HG03060 (cell line): Measurements from ENCODE around the gene ITPK1.

Experiments
- ATAC-seq: cut with Tn5 transposase; IDR thresholded peaks from one replicate; pipeline ENCODE4 v1.9.1; 2021; ENCODE audit warnings: low read depth, moderate number of reproducible peaks; ENCODE audit not compliant: unreplicated experiment

ITPK1 gene

DNA sequence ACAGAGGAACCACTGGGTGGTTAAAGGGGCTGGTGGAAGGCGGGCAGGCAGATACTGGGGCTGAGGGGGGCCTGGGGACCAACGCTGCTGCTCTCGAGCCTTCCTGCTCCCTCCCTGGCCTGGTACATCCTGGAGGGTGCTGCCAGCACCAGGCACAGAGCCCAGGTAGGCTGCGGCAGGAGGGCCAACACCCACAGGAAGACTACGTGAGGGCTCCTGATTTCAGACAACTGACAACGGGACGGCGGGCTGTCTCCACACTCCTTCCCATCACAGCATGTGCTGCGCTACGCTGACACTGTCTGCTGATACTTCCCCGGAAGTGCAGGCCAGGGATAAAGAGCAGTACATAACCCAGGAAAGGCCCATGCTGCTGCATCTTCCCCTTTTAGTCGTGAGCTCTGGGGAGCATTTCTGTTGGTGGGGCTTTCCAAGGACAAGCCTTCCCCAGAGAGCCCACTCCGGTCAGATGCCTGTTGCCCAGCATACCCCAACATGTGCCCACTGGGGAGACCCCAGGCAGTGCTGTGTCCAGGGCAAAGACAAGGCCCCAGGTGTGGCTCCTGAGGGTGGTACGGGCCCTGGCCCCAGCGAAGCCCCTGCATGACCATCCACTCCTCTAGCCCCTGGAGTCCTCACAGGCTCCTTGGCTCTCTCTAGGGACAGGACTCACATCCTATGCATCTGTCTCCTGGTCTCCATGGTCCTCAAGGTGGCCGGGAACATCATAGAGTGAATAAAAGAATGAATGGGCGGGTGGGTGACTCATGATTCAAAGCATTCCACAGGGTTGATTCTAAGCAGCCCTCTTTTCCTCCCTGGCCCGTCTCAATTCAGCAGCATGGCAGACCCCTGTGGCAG lies 154.8 kb downstream of the ITPK1 start:
- no peak for ATAC-seq

DNA sequence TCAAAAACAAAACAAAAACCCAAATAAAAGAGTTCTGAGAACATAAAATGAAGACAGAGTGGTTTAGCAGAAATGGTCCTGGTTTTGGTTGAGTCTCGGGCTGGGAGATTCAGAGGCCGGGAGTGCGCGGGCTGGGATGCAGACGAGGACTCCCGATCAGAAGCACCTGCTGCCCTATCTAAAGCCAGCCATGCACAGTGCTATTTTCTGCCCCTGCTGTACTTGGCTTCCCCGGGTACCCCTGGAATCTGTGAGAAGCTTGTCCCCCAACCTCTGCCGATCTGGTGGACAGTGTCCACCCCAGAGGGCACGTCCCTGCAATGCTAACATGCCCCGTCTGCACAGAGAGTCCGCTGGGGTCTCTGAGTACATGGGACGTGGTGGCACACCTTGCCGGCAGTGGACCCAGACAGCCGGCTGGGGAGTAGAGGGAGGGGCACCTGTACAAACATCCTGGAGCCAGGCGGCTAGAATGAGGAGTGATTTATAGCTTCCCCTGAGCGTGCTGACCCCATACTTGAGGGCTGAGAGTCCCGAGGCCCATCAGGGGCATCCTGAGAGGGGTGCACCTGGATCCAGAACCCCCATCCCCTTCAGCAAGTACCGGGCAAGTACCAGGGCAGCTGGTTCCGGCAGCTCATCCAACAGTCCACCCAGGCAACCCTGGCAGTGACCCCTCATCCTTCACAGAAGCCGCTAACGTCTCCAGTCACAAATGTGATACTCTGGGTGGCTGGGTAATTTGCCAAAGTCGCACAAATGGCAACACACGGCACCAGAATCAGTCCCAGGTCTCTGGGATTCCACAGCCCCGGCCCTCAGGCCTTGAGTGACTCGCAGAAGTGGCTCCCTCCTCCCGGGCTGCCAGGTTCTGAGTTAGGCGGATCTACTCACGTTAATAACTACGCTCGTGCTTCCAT lies 155.7 kb downstream of the ITPK1 start:
- ATAC-seq, result no peak

DNA sequence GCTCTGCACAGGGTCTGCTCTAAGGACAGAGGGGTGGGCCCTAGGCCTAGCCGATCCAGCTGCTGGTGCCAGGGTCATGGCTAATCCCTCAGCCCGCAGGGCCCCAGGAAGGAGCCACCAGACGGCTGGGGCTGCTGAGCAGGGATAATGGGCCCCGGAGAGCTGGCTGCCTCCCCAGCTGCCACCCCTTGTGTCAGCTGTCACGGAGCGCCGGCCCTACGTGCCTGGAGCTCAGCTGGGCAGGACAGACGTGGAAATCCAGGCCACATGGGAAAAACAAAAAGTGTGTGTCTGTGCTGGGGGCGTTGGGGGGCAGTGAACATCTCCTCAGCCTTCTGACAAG lies 156.6 kb downstream of the ITPK1 start:
- no peak for ATAC-seq

- ATAC-seq, result no peak
Measured at GRCh38 chr14:92958373-92959188, 157.1 kb downstream of the ITPK1 start.

DNA sequence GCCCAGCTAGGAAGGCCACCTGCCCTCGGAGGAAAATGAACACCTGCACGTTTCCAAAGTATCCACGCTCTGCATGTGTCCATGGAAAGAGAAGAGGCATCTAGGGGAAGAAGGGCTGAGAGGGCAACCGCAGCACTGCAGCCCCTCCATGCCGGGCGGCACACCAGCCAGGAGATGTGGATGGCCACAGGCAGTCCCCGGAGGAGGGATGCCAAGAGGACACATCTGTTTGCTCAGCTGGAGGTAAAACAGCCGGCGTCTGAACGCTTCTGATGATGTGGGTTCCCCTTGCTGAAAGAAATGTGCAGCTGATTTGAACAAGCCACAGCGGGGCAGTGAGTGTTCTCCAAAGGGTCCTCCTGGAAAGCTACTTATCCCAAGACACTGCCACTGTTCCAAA lies 158.8 kb downstream of the ITPK1 start:
- ATAC-seq, result no peak

DNA sequence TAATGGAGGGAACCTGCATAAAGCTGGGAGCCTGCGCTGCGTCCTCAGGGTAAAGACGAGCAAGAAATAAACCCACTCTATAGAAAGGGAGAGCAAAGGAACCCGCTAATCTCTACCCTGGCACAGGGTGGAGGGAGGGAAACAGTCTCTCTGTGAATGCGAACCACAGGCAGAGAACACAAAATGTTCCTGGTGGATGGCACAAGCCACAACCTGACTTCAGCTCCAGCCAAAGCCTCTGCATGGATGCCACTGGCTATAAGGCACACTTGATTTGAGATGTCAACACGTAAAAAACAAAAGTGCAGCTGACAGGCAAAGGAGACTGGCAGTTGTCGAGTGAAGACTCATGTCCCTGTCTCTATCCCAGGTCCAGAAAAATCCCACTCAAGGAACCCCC lies 160.3 kb downstream of the ITPK1 start:
- ATAC-seq, result no peak

- ATAC-seq, result no peak
Measured at GRCh38 chr14:92954933-92955332, 160.8 kb downstream of the ITPK1 start.

DNA sequence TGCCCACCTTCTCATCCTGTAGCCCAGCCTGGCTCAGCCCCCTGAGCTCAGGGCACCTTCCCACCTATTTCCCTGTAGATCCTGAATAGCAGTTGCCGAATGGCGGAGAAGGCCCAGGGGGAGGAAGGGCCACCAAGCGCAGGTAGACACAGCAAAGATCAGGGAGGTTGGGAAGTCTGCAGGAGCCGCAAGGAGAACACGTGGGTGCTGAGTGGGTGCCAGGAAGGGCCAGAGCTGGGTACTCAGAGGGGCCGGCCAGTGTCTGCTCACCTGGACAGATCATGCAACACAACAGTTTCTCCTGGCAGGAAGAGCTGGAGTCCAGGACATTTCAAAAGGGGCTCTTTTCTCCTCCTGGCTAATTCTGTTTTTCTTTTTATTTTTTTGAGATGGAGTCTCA lies 162.2 kb downstream of the ITPK1 start:
- ATAC-seq, result no peak

DNA sequence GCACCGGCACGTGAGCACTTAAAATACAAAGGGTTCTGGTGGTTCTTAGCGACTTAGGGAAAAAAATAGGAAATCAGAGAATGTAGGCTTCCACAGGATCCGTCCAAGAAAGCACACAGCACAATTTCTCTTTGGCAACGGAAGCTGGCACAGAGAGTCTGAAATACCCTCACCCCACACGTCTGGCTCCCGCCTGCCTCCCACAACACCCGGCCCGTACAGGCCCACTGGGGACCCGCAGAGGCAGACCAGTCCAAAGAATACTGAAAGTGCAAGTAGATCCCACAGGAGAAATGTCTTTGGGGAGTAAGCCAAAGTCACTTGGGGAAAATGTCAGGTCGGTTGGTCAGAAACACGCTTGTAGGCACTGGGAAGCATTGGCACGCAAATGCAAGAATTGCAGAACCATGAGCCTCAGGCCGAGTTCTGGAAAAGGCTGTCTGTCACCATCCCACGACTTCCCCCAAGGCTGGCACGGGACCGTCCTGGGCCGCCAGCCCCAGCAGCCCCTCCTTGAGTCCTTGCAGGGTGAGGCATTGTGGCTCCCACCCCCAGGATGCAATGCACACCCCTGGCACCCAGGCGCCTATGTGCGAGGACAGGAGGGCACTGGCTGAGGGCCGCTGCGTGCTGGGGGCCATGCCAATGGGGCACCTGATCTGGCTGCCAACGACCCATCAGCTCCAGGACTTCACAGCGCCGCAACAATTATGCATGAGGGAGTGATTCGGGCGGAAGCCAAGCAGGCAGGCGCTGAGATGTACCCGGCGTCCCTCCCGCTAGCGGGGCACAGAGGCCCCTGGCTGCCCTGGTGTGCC lies 163.0 kb downstream of the ITPK1 start:
- no peak for ATAC-seq

- ATAC-seq, result peak; percentile 52
Measured at GRCh38 chr14:92951912-92952471, 163.7 kb downstream of the ITPK1 start.

DNA sequence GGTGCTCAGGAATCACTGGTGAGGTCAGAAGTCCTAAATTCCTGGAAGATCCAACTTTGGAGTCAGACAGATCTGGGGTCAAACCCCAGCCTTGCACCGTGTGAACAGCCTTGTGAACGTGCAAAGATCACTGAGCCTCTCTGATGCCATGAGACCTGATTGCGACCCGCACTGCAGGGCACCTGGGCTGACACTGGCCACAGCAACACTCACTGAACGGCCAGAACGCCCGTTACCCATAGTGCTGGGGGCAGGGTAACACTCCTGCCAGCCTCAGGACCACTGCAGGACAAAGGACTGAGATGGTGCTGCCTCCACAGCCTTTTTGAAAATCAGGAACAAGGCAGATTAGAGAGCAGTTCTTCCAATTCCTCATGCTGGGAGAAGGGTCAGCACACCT lies 164.5 kb downstream of the ITPK1 start:
- ATAC-seq, result no peak

GRCh38 chr14:92950773-92951172 lies 165.0 kb downstream of the ITPK1 start:
- ATAC-seq, result no peak

DNA sequence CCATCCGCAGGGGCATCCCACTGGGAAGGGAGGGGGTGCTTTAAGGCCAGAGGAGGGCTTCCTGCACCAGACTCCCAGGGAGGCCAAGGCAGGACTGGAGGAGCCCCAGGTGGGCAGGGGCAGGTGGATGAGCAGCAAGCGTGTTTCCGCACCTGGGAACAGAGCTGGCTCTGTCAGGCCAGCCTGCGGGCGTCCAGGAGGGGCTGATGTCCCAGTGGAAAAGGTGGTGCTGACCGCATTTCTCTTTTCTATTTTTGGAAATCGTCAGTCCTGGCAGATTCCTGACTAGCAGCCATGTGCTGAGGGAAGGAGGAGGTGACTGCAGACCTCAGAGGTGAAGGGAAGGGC lies 165.6 kb downstream of the ITPK1 start:
- ATAC-seq, result no peak

DNA sequence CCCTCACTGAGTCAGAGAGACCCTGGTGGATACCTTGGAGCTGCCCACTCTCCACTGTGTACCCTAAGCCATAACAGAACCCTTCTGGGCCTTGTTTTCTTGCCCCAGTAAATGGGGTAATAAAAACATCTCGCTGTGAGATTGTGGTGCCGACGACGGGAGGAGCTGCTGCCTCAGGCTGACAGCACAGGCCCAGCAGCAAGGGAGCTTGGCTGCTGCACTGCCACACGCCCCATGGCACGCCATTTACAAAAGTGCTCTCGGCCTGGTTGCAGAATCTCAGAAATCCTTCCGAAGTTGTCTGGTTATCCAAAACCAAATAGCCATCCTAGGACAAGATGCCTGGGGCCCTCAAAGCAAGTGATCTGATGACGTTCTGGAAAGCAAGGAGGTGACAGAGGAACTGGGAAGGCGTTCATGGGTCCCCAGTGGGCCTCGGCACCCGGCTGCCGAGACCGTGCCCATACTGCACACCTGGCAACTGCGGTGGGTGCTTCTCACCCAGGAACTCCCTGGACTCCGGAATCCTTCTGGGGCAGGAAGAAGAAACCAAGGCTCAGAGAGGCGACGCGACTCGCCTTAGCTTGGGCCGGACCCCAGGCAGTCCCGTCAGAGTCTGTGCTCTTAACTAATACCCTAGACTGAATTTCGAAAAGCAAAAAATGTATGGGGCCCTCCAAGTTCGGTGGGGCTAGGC lies 166.1 kb downstream of the ITPK1 start:
- no peak for ATAC-seq

GRCh38 chr14:92948647-92949046 lies 167.1 kb downstream of the ITPK1 start:
- ATAC-seq, result no peak

- no peak for ATAC-seq
Measured at GRCh38 chr14:92946847-92947545, 168.7 kb downstream of the ITPK1 start.

- ATAC-seq, result no peak
Measured at GRCh38 chr14:92945959-92946846, 169.5 kb downstream of the ITPK1 start.

GRCh38 chr14:92945544-92945943 lies 170.2 kb downstream of the ITPK1 start:
- no peak for ATAC-seq
